IMR-90 (cell line): ENCODE measurements around the gene MUCL3. TPM values are rescaled to one million over a fixed set of nuclear protein-coding genes. Genes with fewer than 3 reads are reported as not detected.

ENCODE experiments used
- ATAC-seq: fragments of 200-7000 bp; cut with Tn5 transposase; 2 replicates; pipeline ENCODE4 v1.9.1; 2020; ENCODE audit warnings: low read depth, mild to moderate bottlenecking, moderate library complexity
- BruUV-seq: library from RNA; stranded (reverse); fragments of 400-500 nt; replicated peaks from 2 replicates; lab custom pipeline; 2021; lab: Mats Ljungman, UMichigan
- CTCF ChIA-PET: fragments of 300-600 bp; formaldehyde crosslinking; extraction: SDS; loops from one replicate; lab custom pipeline; 2021; ENCODE audit warnings: antibody characterized with exemption; lab: Yijun Ruan, JAX
- POLR2A ChIA-PET: fragments of 300-600 bp; sonication (Branson Sonifier 250); formaldehyde crosslinking; loops from one replicate; lab custom pipeline; 2022; ENCODE audit warnings: antibody characterized with exemption; ENCODE audit not compliant: unreplicated experiment; lab: Charles Lee
- DNase-seq: peaks from one replicate; pipeline ENCODE4 v3.0.0; 2013
- H2AFZ ChIP-seq: replicated peaks from 2 replicates; pipeline ENCODE3; 2013; ENCODE audit warnings: low read length, mild to moderate bottlenecking; ENCODE audit not compliant: poor library complexity
- H2AK5ac ChIP-seq: 2 replicates; pipeline ENCODE4 v1.6.1; 2013; ENCODE audit warnings: low read depth, low read length, inconsistent platforms
- H2AK9ac ChIP-seq: replicated peaks from 2 replicates; pipeline ENCODE3; 2013; ENCODE audit warnings: mild to moderate bottlenecking, low read depth, low read length, moderate library complexity; ENCODE audit not compliant: poor library complexity
- H2BK120ac ChIP-seq: 2 replicates; pipeline ENCODE4 v1.6.1; 2013; ENCODE audit warnings: low read depth, low read length, inconsistent platforms
- H2BK15ac ChIP-seq: 3 replicates; pipeline ENCODE4 v1.6.1; 2013; ENCODE audit warnings: low read depth, low read length, inconsistent platforms
- H2BK20ac ChIP-seq: 2 replicates; pipeline ENCODE4 v1.6.1; 2013; ENCODE audit warnings: low read depth, mild to moderate bottlenecking, inconsistent platforms, low read length, moderate library complexity
- H2BK5ac ChIP-seq: 2 replicates; pipeline ENCODE4 v1.6.1; 2013; ENCODE audit warnings: mild to moderate bottlenecking, low read depth, low read length, inconsistent platforms; ENCODE audit not compliant: poor library complexity, severe bottlenecking
- H3K14ac ChIP-seq: replicated peaks from 2 replicates; pipeline ENCODE4 v1.6.1; 2013; ENCODE audit warnings: low read depth, low read length, inconsistent platforms
- H3K18ac ChIP-seq: 2 replicates; pipeline ENCODE4 v1.6.1; 2013; ENCODE audit warnings: low read depth, low read length, control low read depth
- H3K23ac ChIP-seq: 2 replicates; pipeline ENCODE4 v1.6.1; 2013; ENCODE audit warnings: low read depth, low read length, inconsistent platforms
- H3K27ac ChIP-seq: 2 replicates; pipeline ENCODE4 v1.5.1; 2013; ENCODE audit warnings: mild to moderate bottlenecking, control low read depth, low read length; ENCODE audit not compliant: insufficient read depth
- H3K27me3 ChIP-seq: 2 replicates; pipeline ENCODE4 v1.6.1; 2013; ENCODE audit warnings: low read length; ENCODE audit not compliant: control insufficient read depth, insufficient read depth
- H3K36me3 ChIP-seq: 2 replicates; pipeline ENCODE4 v1.6.1; 2013; ENCODE audit warnings: low read length, mixed read lengths; ENCODE audit not compliant: control insufficient read depth, insufficient read depth
- H3K4ac ChIP-seq: 2 replicates; pipeline ENCODE4 v1.6.1; 2013; ENCODE audit warnings: low read depth, low read length, inconsistent platforms
- H3K4me1 ChIP-seq: 2 replicates; pipeline ENCODE4 v1.6.1; 2013; ENCODE audit warnings: low read length, mixed read lengths; ENCODE audit not compliant: control insufficient read depth, insufficient read depth
- H3K4me2 ChIP-seq: 2 replicates; pipeline ENCODE4 v1.6.1; 2013; ENCODE audit warnings: low read depth, mild to moderate bottlenecking, control low read depth, low read length, moderate library complexity
- H3K4me3 ChIP-seq: 2 replicates; pipeline ENCODE4 v1.5.1; 2013; ENCODE audit warnings: low read depth, mild to moderate bottlenecking, control low read depth, low read length, moderate library complexity; ENCODE audit not compliant: insufficient read depth
- H3K56ac ChIP-seq: 2 replicates; pipeline ENCODE4 v1.6.1; 2013; ENCODE audit warnings: low read length, inconsistent platforms; ENCODE audit not compliant: insufficient read depth; ENCODE audit errors: extremely low read depth
- H3K79me1 ChIP-seq, 2 experiments: 2 replicates each; pipeline ENCODE4 v1.6.1; 2013; ENCODE audit warnings: low read length in 2 of 2, inconsistent platforms in 1 of 2, low read depth in 1 of 2
- H3K9ac ChIP-seq: 2 replicates; pipeline ENCODE4 v1.6.1; 2013; ENCODE audit warnings: low read depth, low read length, control low read depth
- H3K9me1 ChIP-seq: 2 replicates; pipeline ENCODE4 v1.6.1; 2013; ENCODE audit warnings: low read length, inconsistent platforms; ENCODE audit not compliant: insufficient read depth
- H3K9me3 ChIP-seq: 2 replicates; pipeline ENCODE4 v1.6.1; 2013; ENCODE audit warnings: low read length; ENCODE audit not compliant: control insufficient read depth, insufficient read depth
- H4K20me1 ChIP-seq: 2 replicates; pipeline ENCODE4 v1.6.1; 2013; ENCODE audit warnings: low read length, inconsistent platforms; ENCODE audit not compliant: insufficient read depth
- H4K5ac ChIP-seq: 2 replicates; pipeline ENCODE4 v1.6.1; 2013; ENCODE audit warnings: mild to moderate bottlenecking, low read depth, low read length, control low read depth
- H4K8ac ChIP-seq, 2 experiments: 2 replicates each; pipeline ENCODE4 v1.6.1; 2013; ENCODE audit warnings: low read depth in 2 of 2, low read length in 2 of 2, control low read depth in 1 of 2, inconsistent platforms in 1 of 2
- H4K91ac ChIP-seq: 2 replicates; pipeline ENCODE4 v1.6.1; 2013; ENCODE audit warnings: low read depth, low read length, inconsistent platforms; ENCODE audit not compliant: insufficient read depth
- BHLHE40 ChIP-seq: fragments of 150-350 bp; IDR thresholded peaks from 2 replicates; pipeline ENCODE4 v1.6.1; 2016; ENCODE audit warnings: mild to moderate bottlenecking, low read depth, low read length
- CEBPB ChIP-seq: IDR thresholded peaks from 2 replicates; pipeline ENCODE4 v1.6.1; 2012; ENCODE audit warnings: low read depth, low read length, improper control_type of control experiment
- CHD1 ChIP-seq: IDR thresholded peaks from 2 replicates; pipeline ENCODE4 v1.6.1; 2012; ENCODE audit warnings: low read depth, low read length, improper control_type of control experiment
- CTCF ChIP-seq: conservative IDR thresholded peaks from 2 replicates; pipeline ENCODE4 v1.5.1; 2012; ENCODE audit warnings: mild to moderate bottlenecking, low read depth, low read length, improper control_type of control experiment
- ELK1 ChIP-seq: fragments of 150-350 bp; IDR thresholded peaks from 2 replicates; pipeline ENCODE4 v1.6.1; 2016; ENCODE audit warnings: low read depth, mild to moderate bottlenecking, low read length, moderate library complexity, borderline replicate concordance
- FOS ChIP-seq: fragments of 150-350 bp; IDR thresholded peaks from 2 replicates; pipeline ENCODE4 v1.6.1; 2016; ENCODE audit warnings: low read depth, low read length
- MAFK ChIP-seq: IDR thresholded peaks from 2 replicates; pipeline ENCODE4 v1.6.1; 2012; ENCODE audit warnings: low read depth, low read length, improper control_type of control experiment
- MAZ ChIP-seq: IDR thresholded peaks from 2 replicates; pipeline ENCODE4 v1.6.1; 2012; ENCODE audit warnings: low read depth, mild to moderate bottlenecking, low read length, improper control_type of control experiment, moderate library complexity, borderline replicate concordance
- MXI1 ChIP-seq: IDR thresholded peaks from 2 replicates; pipeline ENCODE4 v1.6.1; 2012; ENCODE audit warnings: low read depth, mild to moderate bottlenecking, low read length, moderate library complexity, borderline replicate concordance
- NFE2L2 ChIP-seq: fragments of 150-350 bp; IDR thresholded peaks from 2 replicates; pipeline ENCODE4 v1.6.1; 2016; ENCODE audit warnings: low read depth, mild to moderate bottlenecking, low read length
- POLR2A ChIP-seq: IDR thresholded peaks from 2 replicates; pipeline ENCODE4 v1.6.1; 2012; ENCODE audit warnings: mild to moderate bottlenecking, low read depth, low read length
- RAD21 ChIP-seq: IDR thresholded peaks from 2 replicates; pipeline ENCODE4 v1.6.1; 2012; ENCODE audit warnings: low read length, improper control_type of control experiment
- RCOR1 ChIP-seq: IDR thresholded peaks from 2 replicates; pipeline ENCODE4 v1.6.1; 2012; ENCODE audit warnings: mild to moderate bottlenecking, low read length, improper control_type of control experiment; ENCODE audit not compliant: insufficient replicate concordance
- RFX5 ChIP-seq: IDR thresholded peaks from 2 replicates; pipeline ENCODE4 v1.8.0; 2012; ENCODE audit warnings: low read depth, mild to moderate bottlenecking, low read length, moderate library complexity
- SMC3 ChIP-seq: fragments of 150-350 bp; IDR thresholded peaks from 2 replicates; pipeline ENCODE4 v1.6.1; 2016; ENCODE audit warnings: low read depth, mild to moderate bottlenecking, antibody characterized with exemption, low read length, moderate library complexity
- USF2 ChIP-seq: fragments of 150-350 bp; IDR thresholded peaks from 2 replicates; pipeline ENCODE4 v1.6.1; 2017; ENCODE audit warnings: mild to moderate bottlenecking, antibody characterized with exemption, low read length, low read depth
- WGBS, 2 experiments: methylation state at CpG; one replicate each; pipeline versions ENCODE4 v1.1.5 to v1.1.7; 2013; ENCODE audit warnings: missing lambda C conversion rate in 2 of 2; ENCODE audit not compliant: insufficient read length in 1 of 2; ENCODE audit errors: extremely low coverage in 2 of 2; 5-methylcytosine and 5-hydroxymethylcytosine counted together
- dilution Hi-C: fragments of 300-500 bp; cut with HindIII; formaldehyde crosslinking; loops from one replicate; pipeline ENCODE4 v1.14.3; 2018; ENCODE audit warnings: low sequenced_read_pairs; ENCODE audit not compliant: unreplicated experiment
- in situ Hi-C: fragments of 300-500 bp; cut with MboI; formaldehyde crosslinking; loops from 3 replicates; pipeline ENCODE4 v1.14.3; 2019; ENCODE audit warnings: low sequenced_read_pairs, inconsistent platforms, mixed read lengths
- intact Hi-C: fragments of 100-400 bp; cut with micrococcal nuclease; formaldehyde crosslinking; loops from 2 replicates; pipeline ENCODE4 v1.10.0; 2022
- polyA plus RNA-seq, 3 experiments: library from polyadenylated mRNA; depleted of rRNA; stranded (reverse); fragments of >200 nt; gene quantifications; 2 replicates each; pipeline ENCODE4 v1.2.3, GENCODE V29; 2012; ENCODE audit warnings: low replicate concordance in 1 of 3
- total RNA-seq: library from RNA; depleted of rRNA; stranded (reverse); fragments of >200 nt; gene quantifications from 2 replicates; pipeline ENCODE4 v1.2.3, GENCODE V29; 2012

MUCL3 gene
- total and polyA plus RNA-seq, 2 of the 4 experiments (the other 2 are of a cell fraction), result not detected

- H4K5ac ChIP-seq, result no peak overlapping the region
- ChIA-PET POLR2A (no interaction called here), CTCF (no interaction called here)
- no peak overlapping the region for H3K56ac ChIP-seq
- no peak overlapping the region for H3K4me3 ChIP-seq
- H3K27ac ChIP-seq, result no peak overlapping the region
- TF ChIP-seq CEBPB (no peak), BHLHE40 (no peak), USF2 (no peak), RAD21 (no peak), MAFK (no peak), CHD1 (no peak), CTCF (no peak), RFX5 (no peak), SMC3 (no peak), POLR2A (no peak), NFE2L2 (no peak), MAZ (no peak), RCOR1 (no peak), FOS (no peak), ELK1 (no peak), MXI1 (no peak)
- no peak overlapping the region for H2BK20ac ChIP-seq
- no peak overlapping the region for H2BK120ac ChIP-seq
- H2BK5ac ChIP-seq, result no peak overlapping the region
- no TSS peak for BruUV-seq
- no peak overlapping the region for H3K18ac ChIP-seq
- no peak overlapping the region for H4K8ac ChIP-seq
- no peak overlapping the region for H4K91ac ChIP-seq
- peaks cover 9% of the 10 kb centered on the region for H3K9me1 ChIP-seq
- WGBS, 2 experiments, result no CpG with 5 or more reads among the region's 4 CpGs
- peaks cover 51% of the 10 kb centered on the region for H3K27me3 ChIP-seq
- no peak overlapping the region for H3K9ac ChIP-seq
- H3K23ac ChIP-seq, result no peak overlapping the region
- H3K14ac ChIP-seq, result no peak overlapping the region
- peaks cover 9% of the 10 kb centered on the region for H3K9me3 ChIP-seq
- no peaks in the 10 kb centered on the region for H4K20me1 ChIP-seq
- H3K4ac ChIP-seq, result no peak overlapping the region
- H3K4me2 ChIP-seq, result no peak overlapping the region
- DNase-seq, result no peak
- no peak overlapping the region for H2AK9ac ChIP-seq
- no peak overlapping the region for H2AFZ ChIP-seq
- no peak for ATAC-seq
- H2BK15ac ChIP-seq, result no peak overlapping the region
- dilution Hi-C loops (no loop called here), in situ Hi-C loops (no loop called here), intact Hi-C loops (no loop called here)
- H3K36me3 ChIP-seq, result no peaks in the 10 kb centered on the region
- H3K79me1 ChIP-seq, result no peaks in the 10 kb centered on the region
- no peak overlapping the region for H2AK5ac ChIP-seq
- H3K4me1 ChIP-seq, result peaks cover 1% of the 10 kb centered on the region; the same call in 1 of the 2 replicates
Measured at GRCh38 chr6:30947231-30947630, 6.5 kb downstream of the MUCL3 start.
